ENCODE data around the gene ABRACL.
"Not testable (repeated sequence)": the region's sequence is repeated elsewhere in the genome, so short reads cannot be mapped to it uniquely, and the experiment has no call there.

The ABRACL gene

GRCh38 chr6:138987643-138988468, 40.7 kb upstream of the ABRACL start, which contains the start of gene REPS1:
Gene REPS1, minus strand, starts transcription at chr6:138988253. Its CDS starts 571 bp downstream, at chr6:138987682.
- TF ChIP-seq MYC (IDR thresholded peaks at IDR 0.05; ENCODE audit: low read depth, low read length) = peak; percentile 47; the same call in 1 of the 2 replicates
- TF ChIP-seq POLR2A (IDR thresholded peaks at IDR 0.05; ENCODE audit: extremely low read depth, insufficient read length) = peak; percentile 79
- TF ChIP-seq, protein P1, sequence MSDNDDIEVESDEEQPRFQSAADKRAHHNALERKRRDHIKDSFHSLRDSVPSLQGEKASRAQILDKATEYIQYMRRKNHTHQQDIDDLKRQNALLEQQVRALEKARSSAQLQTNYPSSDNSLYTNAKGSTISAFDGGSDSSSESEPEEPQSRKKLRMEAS (IDR thresholded peaks at IDR 0.05; ENCODE audit: low read depth, low read length) = 0 out of 2 replicates have a peak, but pooled peaks have one; percentile 3
- TF ChIP-seq CTCF (IDR thresholded peaks at IDR 0.05; ENCODE audit: low read depth, low read length) = peak; percentile 80
- peak; percentile 95 for DNase-seq (ENCODE audit: low read depth)
- peak within 1 kb of the TSS; percentile 90 for H3K4me3 ChIP-seq (ENCODE audit: low read depth, low read length)

GRCh38 chr6:138988469-138988834, 40.1 kb upstream of the ABRACL start:
- DNase-seq (ENCODE audit: low read depth) = no peak
- peak overlapping the region; percentile 57 for H3K4me3 ChIP-seq (ENCODE audit: low read depth, low read length)

GRCh38 chr6:138989098-138989983, 39.2 kb upstream of the ABRACL start:
- H3K4me3 ChIP-seq (ENCODE audit: low read depth, low read length) = no peak overlapping the region
- no peak for TF ChIP-seq CTCF (IDR thresholded peaks at IDR 0.05; ENCODE audit: low read depth, low read length)
- TF ChIP-seq, protein P1 (IDR thresholded peaks at IDR 0.05; ENCODE audit: low read depth, low read length) = no peak
- no peak for TF ChIP-seq POLR2A (IDR thresholded peaks at IDR 0.05; ENCODE audit: extremely low read depth, insufficient read length)
- TF ChIP-seq MYC (IDR thresholded peaks at IDR 0.05; ENCODE audit: low read depth, low read length) = no peak
- no peak for DNase-seq (ENCODE audit: low read depth)

More at GRCh38 chr6:138988469-138988834, 40.1 kb upstream of the ABRACL start:
- TF ChIP-seq, protein P1 (IDR thresholded peaks at IDR 0.05; ENCODE audit: low read depth, low read length) = no peak
- TF ChIP-seq MYC (IDR thresholded peaks at IDR 0.05; ENCODE audit: low read depth, low read length) (no peak), POLR2A (IDR thresholded peaks at IDR 0.05; ENCODE audit: extremely low read depth, insufficient read length) (no peak), CTCF (IDR thresholded peaks at IDR 0.05; ENCODE audit: low read depth, low read length) (no peak)

GRCh38 chr6:138991206-138991605, 37.3 kb upstream of the ABRACL start:
- DNase-seq (ENCODE audit: low read depth) = no peak
- TF ChIP-seq, protein P1 (IDR thresholded peaks at IDR 0.05; ENCODE audit: low read depth, low read length) = no peak
- TF ChIP-seq MYC (IDR thresholded peaks at IDR 0.05; ENCODE audit: low read depth, low read length) (no peak), POLR2A (IDR thresholded peaks at IDR 0.05; ENCODE audit: extremely low read depth, insufficient read length) (no peak), CTCF (IDR thresholded peaks at IDR 0.05; ENCODE audit: low read depth, low read length) (no peak)
- H3K4me3 ChIP-seq (ENCODE audit: low read depth, low read length) = no peak overlapping the region

DNA sequence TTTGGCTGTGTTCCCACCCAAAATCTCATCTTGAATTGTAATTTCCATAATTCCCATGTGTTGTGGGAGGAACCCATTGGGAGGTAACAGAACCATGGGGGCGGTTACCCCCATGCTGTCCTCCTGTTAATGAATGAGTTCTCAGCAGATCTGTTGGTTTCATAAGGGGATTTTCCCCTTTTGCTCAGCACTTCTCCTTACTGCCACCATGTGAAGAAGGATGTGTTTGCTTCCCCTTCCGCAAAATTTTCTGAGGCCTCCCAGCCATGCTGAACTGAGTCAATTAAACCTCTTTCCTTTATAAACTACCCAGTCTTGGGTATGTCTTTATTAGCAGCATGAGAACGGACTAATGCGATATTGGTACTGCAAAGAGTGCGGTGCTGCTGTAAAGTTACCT, 35.6 kb upstream of the ABRACL start:
- not testable (repeated sequence) for H3K4me3 ChIP-seq (ENCODE audit: low read depth, low read length)
- DNase-seq (ENCODE audit: low read depth) = peak; percentile 34

DNA sequence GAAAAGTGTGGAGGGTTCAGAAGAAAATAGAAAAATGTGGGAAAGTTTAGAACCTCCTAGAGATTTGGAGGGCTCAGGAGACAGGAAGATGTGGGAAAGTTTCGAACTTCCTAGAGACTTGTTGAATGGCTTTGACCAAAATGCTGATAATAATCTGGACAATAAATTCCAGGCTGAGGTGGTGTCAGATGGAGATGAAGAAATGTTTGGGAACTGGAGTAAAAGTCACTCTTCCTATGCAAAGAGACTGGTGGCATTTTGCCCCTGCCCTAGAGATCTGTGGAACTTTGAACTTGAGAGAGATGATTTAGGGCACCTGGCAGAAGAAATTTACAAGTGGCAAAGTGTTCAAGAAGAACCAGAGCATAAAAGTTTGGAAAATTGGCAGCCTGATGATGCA, 35.1 kb upstream of the ABRACL start:
- not testable (repeated sequence) for H3K4me3 ChIP-seq (ENCODE audit: low read depth, low read length); DNase-seq (ENCODE audit: low read depth)
